Lung (tissue), 16 donors: Measurements from ENCODE around the gene NEDD9. TPM values are rescaled to one million over a fixed set of nuclear protein-coding genes. Genes with fewer than 3 reads are reported as not detected.

ENCODE experiments used
- ATAC-seq: fragments of 200-7000 bp; cut with Tn5 transposase; one replicate; pipeline ENCODE4 v1.9.1; 2020; ENCODE audit warnings: moderate number of reproducible peaks; ENCODE audit not compliant: insufficient read depth, low FRiP score
- DNase-seq, 3 donors: peaks; one replicate each; pipeline ENCODE4 v3.0.0-alpha.2; 2013 to 2017
- H3K27ac ChIP-seq, 2 donors: one replicate each; pipeline ENCODE4 v1.5.1; 2013; ENCODE audit warnings: mild to moderate bottlenecking in 2 of 2, moderate library complexity in 2 of 2, control low read depth in 1 of 2, inconsistent platforms in 1 of 2, low read depth in 1 of 2, low read length in 1 of 2
- H3K27me3 ChIP-seq, 3 donors: one replicate each; pipeline ENCODE4 v1.5.1; 2013; ENCODE audit warnings: low read length in 2 of 3; ENCODE audit not compliant: control insufficient read depth in 3 of 3, insufficient read depth in 3 of 3
- H3K36me3 ChIP-seq, 4 donors: one replicate each; pipeline ENCODE4 v1.5.1; 2013; ENCODE audit warnings: low read length in 4 of 4, mild to moderate bottlenecking in 1 of 4, moderate library complexity in 1 of 4; ENCODE audit not compliant: control insufficient read depth in 4 of 4, insufficient read depth in 4 of 4
- H3K4me1 ChIP-seq, 5 donors: one replicate each; pipeline ENCODE4 v1.5.1; 2013; ENCODE audit warnings: low read length in 5 of 5, mild to moderate bottlenecking in 2 of 5, moderate library complexity in 1 of 5; ENCODE audit not compliant: control insufficient read depth in 5 of 5, insufficient read depth in 5 of 5
- H3K4me3 ChIP-seq: one replicate; pipeline ENCODE4 v1.5.1; 2013; ENCODE audit warnings: mild to moderate bottlenecking, control low read depth, moderate library complexity
- H3K9ac ChIP-seq, 2 donors: one replicate each; pipeline ENCODE4 v1.5.1; 2013; ENCODE audit warnings: low read length in 2 of 2, control low read depth in 1 of 2; ENCODE audit not compliant: insufficient read depth in 1 of 2
- H3K9me3 ChIP-seq, 4 donors: one replicate each; pipeline ENCODE4 v1.5.1; 2013; ENCODE audit warnings: low read length in 3 of 4, mild to moderate bottlenecking in 1 of 4, moderate library complexity in 1 of 4; ENCODE audit not compliant: control insufficient read depth in 4 of 4, insufficient read depth in 3 of 4
- CTCF ChIP-seq: IDR thresholded peaks from 2 replicates; pipeline ENCODE4 v1.5.1; 2012; ENCODE audit warnings: mild to moderate bottlenecking; ENCODE audit errors: control extremely low read depth, extremely low read depth
- WGBS, 2 donors: extraction: QIAGEN DNeasy Blood & Tissue Kit; methylation state at CpG; one replicate each; pipeline ENCODE4 v1.1.7; 2013; 5-methylcytosine and 5-hydroxymethylcytosine counted together
- long read RNA-seq, 5 donors: transcript quantifications; one replicate each; lab custom pipeline, GENCODE V29; 2026
- polyA plus RNA-seq, 2 donors: library from polyadenylated mRNA; stranded (reverse); fragments of 200-250 nt; gene quantifications; one replicate each; pipeline ENCODE4 v1.2.1, GENCODE V29; 2013
- total RNA-seq, 2 donors: library from RNA; depleted of rRNA in 1 of 2; stranded (reverse); fragments of >200 nt in 1 of 2; gene quantifications; one replicate each; pipeline ENCODE4 v1.2.1, GENCODE V29; 2014 to 2021
- donor health status: control.
- donor health status: control.
- donor health status: Bipolar disorder and iron deficiency.
- donor health status: healthy.
- donor health status: DM: yes; HTN: yes; CAD: no.

NEDD9 gene
- total RNA-seq (100 to 1,000 TPM; 149 to 158 TPM), polyA plus RNA-seq (100 to 1,000 TPM in 1 of 2 donors, 10 to 100 TPM in 1; 28.2 to 101 TPM)
- long read RNA-seq, donor 1, full-length matches to known transcripts: 12 of 36 reads
- long read RNA-seq, donor 1, partial matches to known transcripts: 24 of 36 reads
- long read RNA-seq, donor 1, other reads (novel, unspliced or antisense): 0 of 36 reads
- long read RNA-seq, donor 2, full-length matches to known transcripts: 2 of 17 reads
- long read RNA-seq, donor 2, partial matches to known transcripts: 15 of 17 reads
- long read RNA-seq, donor 2, other reads (novel, unspliced or antisense): 0 of 17 reads
- long read RNA-seq, donor 3, full-length matches to known transcripts: 3 of 13 reads
- long read RNA-seq, donor 3, partial matches to known transcripts: 10 of 13 reads
- long read RNA-seq, donor 3, other reads (novel, unspliced or antisense): 0 of 13 reads
- long read RNA-seq, donor 4: 0 reads
- long read RNA-seq, donor 5, full-length matches to known transcripts: 8 of 28 reads
- long read RNA-seq, donor 5, partial matches to known transcripts: 20 of 28 reads
- long read RNA-seq, donor 5, other reads (novel, unspliced or antisense): 0 of 28 reads

GRCh38 chr6:11232193-11232769 lies at the start of gene NEDD9:
TSS of gene NEDD9 (minus strand) at chr6:11232668. CDS start at chr6:11232515, 153 bp downstream.
- Histone ChIP-seq H3K27ac (peak within 1 kb of the TSS; percentile 90 to 98), H3K4me1 (peaks cover 0 to 46% (median 17%) of the 10 kb centered on the region in 5 donors)
- 0 to 1% methylated on average over 24 of the region's 24 CpGs for WGBS, 2 donors

GRCh38 chr6:11282245-11282644 lies 49.8 kb upstream of the NEDD9 start:
- H3K4me1 ChIP-seq: peaks cover 0 to 26% (median 9%) of the 10 kb centered on the region in 5 donors
- H3K27me3 ChIP-seq: no peaks in the 10 kb centered on the region
- no peak overlapping the region for H3K9ac ChIP-seq
- 94 to 98% methylated on average over 2 of the region's 2 CpGs for WGBS, 2 donors
- TF ChIP-seq CTCF: no peak
- no peaks in the 10 kb centered on the region for H3K36me3 ChIP-seq
- H3K4me3 ChIP-seq: no peak overlapping the region
- H3K9me3 ChIP-seq: no peaks in the 10 kb centered on the region
- DNase-seq (no peak), ATAC-seq (no peak)
- H3K27ac ChIP-seq: no peak overlapping the region

More at GRCh38 chr6:11232193-11232769, at the start of gene NEDD9:
- Histone ChIP-seq H3K9me3 (no peaks in the 10 kb centered on the region), H3K4me3 (peak within 1 kb of the TSS; percentile 97), H3K36me3 (no peaks in the 10 kb centered on the region), H3K27me3 (no peaks in the 10 kb centered on the region), H3K9ac (peak within 1 kb of the TSS; percentile 93 to 97)
- ATAC-seq (peak; percentile 96), DNase-seq (peak; percentile 98 to 99 (median 99))
- TF ChIP-seq CTCF: no peak

- no peak for TF ChIP-seq CTCF
- H3K9ac ChIP-seq: no peak overlapping the region
- DNase-seq (no peak), ATAC-seq (no peak)
- no peaks in the 10 kb centered on the region for H3K36me3 ChIP-seq
- H3K9me3 ChIP-seq: no peaks in the 10 kb centered on the region
- 87 to 96% methylated on average over 4 of the region's 4 CpGs for WGBS, 2 donors
- H3K27me3 ChIP-seq: no peaks in the 10 kb centered on the region
- peak overlapping the region in 1 of 2 donors; percentile 1 for H3K27ac ChIP-seq
- H3K4me3 ChIP-seq: no peak overlapping the region
- H3K4me1 ChIP-seq: peaks cover 0 to 26% (median 19%) of the 10 kb centered on the region in 5 donors
These were observed 47.9 kb upstream of the NEDD9 start for GRCh38 chr6:11280394-11280793.
